22Rv1 (cell line): Measurements from ENCODE around the gene IFT52.

Experiments used
- H3K27ac ChIP-seq: fragments of 450-650 bp; 2 replicates; pipeline ENCODE4 v1.5.1; 2017
- ZFX ChIP-seq: fragments of 450-650 bp; IDR thresholded peaks from 2 replicates; pipeline ENCODE4 v1.6.1; 2017; ENCODE audit warnings: antibody characterized with exemption, borderline replicate concordance
- TF ChIP-seq, protein P1 (sequence below): fragments of 450-650 bp; IDR thresholded peaks from 2 replicates; pipeline ENCODE4 v1.5.1; 2017; ENCODE audit warnings: mild to moderate bottlenecking

Gene IFT52

DNA sequence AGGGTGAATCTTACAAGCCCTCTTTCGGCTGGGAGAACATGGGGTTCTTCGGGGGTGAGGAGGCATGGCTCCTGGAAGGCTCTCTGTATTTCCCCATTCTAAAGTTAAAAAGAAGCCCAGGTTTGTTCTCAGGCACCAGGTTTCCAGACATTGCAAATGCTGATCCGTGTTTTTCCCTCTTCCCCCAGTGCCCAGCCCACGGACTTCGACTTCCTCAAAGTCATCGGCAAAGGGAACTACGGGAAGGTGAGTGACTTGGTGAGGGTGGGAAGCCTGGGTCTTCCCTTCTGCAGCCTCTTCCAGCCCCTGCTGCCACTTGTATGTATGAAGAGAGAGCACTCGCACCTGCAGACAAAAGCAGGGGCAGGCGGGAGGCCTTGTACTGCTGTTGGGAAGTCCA lies 23.3 kb upstream of the IFT52 start:
- H3K27ac ChIP-seq = no peak overlapping the region
- TF ChIP-seq, protein P1, sequence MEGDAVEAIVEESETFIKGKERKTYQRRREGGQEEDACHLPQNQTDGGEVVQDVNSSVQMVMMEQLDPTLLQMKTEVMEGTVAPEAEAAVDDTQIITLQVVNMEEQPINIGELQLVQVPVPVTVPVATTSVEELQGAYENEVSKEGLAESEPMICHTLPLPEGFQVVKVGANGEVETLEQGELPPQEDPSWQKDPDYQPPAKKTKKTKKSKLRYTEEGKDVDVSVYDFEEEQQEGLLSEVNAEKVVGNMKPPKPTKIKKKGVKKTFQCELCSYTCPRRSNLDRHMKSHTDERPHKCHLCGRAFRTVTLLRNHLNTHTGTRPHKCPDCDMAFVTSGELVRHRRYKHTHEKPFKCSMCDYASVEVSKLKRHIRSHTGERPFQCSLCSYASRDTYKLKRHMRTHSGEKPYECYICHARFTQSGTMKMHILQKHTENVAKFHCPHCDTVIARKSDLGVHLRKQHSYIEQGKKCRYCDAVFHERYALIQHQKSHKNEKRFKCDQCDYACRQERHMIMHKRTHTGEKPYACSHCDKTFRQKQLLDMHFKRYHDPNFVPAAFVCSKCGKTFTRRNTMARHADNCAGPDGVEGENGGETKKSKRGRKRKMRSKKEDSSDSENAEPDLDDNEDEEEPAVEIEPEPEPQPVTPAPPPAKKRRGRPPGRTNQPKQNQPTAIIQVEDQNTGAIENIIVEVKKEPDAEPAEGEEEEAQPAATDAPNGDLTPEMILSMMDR = no peak
- no peak for TF ChIP-seq ZFX

DNA sequence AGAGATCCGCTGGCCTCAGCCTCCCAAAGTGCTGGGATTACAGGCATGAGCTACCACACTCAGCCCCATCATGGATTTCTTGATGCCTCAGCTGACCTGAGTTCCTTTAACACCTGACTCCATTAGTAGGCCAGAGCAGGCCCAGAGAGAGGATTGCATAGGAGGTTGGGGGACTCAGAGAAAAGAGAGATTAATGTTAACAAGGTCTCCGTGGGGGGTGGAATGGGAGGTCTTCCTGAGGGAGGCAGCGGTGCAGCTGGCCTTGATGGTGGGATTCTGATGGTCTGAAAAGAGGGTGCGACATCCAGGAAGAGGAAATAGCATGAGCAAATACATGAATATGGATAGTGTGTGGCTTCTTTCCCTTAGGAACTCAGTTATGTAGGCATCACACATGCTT lies 22.0 kb upstream of the IFT52 start:
- H3K27ac ChIP-seq = no peak overlapping the region
- TF ChIP-seq, protein P1 = no peak
- no peak for TF ChIP-seq ZFX

DNA sequence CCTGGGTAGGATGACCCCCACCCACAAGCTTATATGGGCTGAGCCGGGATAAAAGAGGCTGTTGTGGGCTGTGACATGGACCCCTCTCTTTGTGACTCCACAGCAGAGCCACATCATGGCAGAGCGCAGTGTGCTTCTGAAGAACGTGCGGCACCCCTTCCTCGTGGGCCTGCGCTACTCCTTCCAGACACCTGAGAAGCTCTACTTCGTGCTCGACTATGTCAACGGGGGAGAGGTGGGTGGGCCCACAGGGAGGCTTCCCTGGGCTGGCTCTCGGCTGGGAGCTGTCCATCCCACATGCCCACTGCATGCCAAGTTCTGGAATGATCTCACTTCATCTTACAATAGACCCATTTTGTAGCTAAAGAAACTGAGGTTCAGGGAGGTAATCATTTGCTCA lies 21.5 kb upstream of the IFT52 start:
- H3K27ac ChIP-seq = no peak overlapping the region
- TF ChIP-seq, protein P1 = no peak
- no peak for TF ChIP-seq ZFX

DNA sequence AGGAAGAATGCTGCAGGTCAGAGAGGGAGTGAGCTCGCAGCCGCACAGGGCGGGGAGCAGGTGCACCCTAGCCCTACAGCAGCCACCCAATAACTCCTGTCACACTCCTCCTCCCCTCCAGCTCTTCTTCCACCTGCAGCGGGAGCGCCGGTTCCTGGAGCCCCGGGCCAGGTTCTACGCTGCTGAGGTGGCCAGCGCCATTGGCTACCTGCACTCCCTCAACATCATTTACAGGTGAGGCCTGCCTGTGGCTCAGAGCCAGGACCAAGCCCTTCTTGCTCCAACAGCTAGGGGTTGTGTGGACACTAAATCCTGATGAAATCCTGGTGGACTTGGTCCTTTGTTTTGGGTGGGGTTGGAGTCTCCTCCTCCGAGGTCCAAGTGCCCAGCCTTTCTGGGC lies 20.2 kb upstream of the IFT52 start:
- H3K27ac ChIP-seq = no peak overlapping the region
- TF ChIP-seq, protein P1 = no peak
- TF ChIP-seq ZFX = no peak

DNA sequence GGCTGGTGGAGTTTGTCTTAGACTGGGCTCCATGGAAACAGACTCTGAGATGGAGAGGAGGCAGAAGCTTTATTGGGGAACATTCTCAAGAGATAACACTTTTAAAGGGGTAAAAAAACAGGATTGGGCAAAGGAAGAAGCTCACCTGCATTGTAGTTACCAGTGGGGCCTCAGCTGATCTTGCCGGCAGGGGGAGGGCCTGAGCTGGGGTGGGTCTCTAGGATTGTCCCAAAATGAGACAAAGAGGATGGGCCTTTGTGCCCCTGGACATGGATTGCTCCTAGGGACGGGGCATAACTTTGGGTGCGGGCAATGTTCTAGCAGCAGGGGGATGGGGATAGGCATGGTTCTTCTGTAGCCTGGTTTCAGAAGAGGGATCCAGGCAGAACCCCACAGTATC lies 19.4 kb upstream of the IFT52 start:
- TF ChIP-seq ZFX = no peak
- TF ChIP-seq, protein P1 = no peak
- H3K27ac ChIP-seq = no peak overlapping the region

DNA sequence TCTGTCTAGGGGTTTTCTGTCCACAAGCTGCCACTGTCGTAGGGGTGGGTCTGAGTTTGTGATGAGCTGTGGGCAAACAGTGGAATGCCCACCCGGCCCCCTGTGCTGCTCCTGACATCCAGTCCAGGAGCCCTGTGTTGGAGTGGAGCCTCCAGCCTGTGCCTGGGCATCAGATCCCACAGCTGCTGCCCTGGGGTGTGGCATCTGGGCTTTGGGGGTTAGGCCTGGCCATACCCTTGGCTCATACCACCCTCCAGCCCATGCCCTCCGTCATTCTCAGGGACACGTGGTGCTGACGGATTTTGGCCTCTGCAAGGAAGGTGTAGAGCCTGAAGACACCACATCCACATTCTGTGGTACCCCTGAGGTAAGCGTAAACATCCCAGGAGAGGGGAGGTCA lies 19.0 kb upstream of the IFT52 start:
- TF ChIP-seq ZFX = no peak
- TF ChIP-seq, protein P1 = no peak
- no peak overlapping the region for H3K27ac ChIP-seq

DNA sequence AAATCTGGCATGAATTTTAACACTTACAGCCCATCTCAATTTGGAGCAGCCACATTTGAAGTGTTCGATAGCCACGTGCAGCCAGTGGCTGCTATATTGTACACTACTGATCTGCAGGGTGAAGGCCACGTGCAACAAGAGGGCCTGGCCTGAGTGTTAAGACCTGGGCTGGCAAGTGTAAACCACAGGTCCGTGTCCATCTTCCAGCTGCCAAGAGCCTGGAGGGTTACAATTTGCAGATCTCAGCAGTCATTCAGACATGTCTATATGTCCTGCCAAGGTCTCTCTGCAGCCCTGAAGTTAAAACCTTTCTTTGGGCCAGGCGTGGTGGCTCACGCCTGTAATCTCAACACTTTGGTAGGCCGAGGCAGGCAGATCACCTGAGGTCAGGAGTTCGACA lies 17.8 kb upstream of the IFT52 start:
- H3K27ac ChIP-seq = no peak overlapping the region
- TF ChIP-seq ZFX = no peak
- TF ChIP-seq, protein P1 = no peak
